GM18520 (cell line): ENCODE data around the gene FMNL2.

Experiments used
- ATAC-seq: cut with Tn5 transposase; IDR thresholded peaks from one replicate; pipeline ENCODE4 v1.9.1; 2021; ENCODE audit not compliant: unreplicated experiment

Gene FMNL2

DNA sequence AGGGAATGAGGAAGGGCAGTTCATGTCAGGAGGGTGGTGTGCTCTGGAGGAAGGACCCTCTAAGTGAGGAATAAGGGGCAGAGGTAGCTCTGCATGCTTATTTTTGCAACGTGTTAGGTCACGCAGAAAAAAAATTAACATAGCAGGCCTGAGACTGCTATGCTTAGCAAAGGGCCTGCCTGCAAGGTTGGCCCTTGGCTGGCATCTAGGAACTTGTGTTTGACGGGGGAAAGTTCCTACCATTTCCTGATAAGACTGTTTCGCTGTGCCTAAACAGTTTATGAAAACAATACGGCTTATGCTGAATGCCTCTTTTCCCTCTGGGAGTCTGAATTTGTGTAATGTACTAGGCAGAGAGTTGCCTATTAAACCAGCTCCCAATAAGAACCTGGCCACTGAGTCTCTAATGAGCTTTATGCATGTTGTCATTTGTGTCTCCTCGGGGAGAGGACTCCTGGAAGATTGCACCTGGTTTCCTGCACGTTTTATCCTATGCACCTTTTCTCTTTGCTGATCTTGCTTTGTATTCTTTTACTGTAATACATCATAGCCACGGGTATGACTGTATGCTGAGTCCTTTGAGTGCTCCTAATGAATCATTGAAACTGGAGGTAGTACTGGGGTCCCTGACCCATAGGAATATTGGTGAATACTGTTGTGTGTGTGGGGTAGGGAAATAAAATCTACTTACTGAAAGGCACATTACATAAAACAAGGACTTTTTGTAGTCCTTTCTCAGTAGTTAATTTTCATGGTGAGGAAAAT is 213.3 kb downstream of the FMNL2 start:
- no peak for ATAC-seq

DNA sequence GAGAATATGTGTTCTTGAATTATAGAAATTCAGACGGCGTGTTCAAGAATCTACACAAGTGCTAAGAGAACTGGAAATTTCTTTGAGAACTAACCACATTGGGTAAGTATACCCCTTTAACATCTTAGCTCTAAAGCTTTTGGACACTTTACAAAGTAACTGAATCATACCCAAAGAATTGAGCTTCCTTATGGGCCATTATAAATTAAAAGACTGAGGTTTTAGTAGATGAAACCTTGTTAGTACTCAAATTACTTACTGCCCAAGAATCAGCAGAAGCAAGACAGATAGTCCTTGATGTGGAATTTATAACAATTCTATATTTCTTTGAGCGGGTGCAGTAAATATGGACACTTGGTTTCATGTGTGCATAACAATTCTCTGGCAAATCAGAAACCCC is 214.0 kb downstream of the FMNL2 start:
- no peak for ATAC-seq

DNA sequence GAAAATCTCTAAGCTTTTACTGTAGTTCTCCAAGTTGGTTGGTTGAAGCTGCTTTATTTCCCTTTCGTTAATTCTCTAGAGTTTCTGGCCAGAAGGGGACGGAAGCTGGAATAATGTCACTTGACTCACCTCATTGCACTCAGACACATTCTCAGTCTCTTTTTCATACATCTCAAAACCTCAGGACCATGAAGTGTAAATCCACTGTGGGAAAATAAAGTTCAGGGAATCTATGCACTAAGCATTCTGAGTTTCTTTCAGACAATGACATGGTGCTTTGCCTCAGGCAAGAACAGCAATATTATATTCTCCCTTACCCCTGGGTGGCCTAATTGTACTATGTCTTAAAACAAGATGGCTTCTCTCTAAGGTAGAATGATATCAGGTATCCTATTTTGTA is 214.4 kb downstream of the FMNL2 start:
- no peak for ATAC-seq

DNA sequence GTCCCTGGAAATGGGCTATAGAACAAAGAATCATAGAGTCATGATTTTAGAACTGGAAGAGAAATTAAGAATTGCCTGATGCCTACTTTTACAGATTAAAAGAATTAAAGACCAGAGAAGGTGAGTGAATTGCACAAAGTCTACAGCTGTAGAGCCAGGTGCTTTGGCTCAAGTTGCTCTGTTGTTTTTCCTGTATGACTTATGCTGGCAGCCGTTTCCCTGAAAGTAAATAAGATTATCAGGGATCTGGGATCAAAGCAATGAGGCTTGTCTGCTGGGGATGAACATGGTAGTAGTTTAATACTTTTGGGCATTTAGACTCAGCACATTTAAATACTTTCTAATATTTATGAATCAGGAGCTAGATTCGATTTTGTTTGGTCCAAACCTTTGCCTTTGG is 215.4 kb downstream of the FMNL2 start:
- no peak for ATAC-seq

GRCh38 chr2:152552888-152553287 is 217.9 kb downstream of the FMNL2 start:
- ATAC-seq, result no peak

DNA sequence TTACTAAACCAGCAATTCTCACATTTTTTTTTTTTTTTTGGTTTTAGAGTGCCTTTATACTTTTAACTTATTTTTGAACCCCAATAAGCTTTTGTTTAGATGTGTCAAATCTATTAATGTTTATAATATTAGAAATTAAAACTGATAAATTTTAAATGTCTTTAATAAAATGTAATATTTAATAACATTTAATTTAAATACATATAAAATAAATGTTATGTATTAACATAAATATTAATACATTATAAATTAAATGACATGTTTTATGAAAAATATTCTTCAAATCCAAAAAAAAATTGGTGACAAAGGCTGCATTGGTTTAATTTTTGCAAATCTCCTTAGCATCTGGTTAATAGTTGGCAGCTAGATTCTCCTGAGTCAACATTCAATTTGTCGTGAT is 218.5 kb downstream of the FMNL2 start:
- no peak for ATAC-seq

- ATAC-seq, result no peak
Measured at GRCh38 chr2:152555048-152555447, 220.1 kb downstream of the FMNL2 start.

DNA sequence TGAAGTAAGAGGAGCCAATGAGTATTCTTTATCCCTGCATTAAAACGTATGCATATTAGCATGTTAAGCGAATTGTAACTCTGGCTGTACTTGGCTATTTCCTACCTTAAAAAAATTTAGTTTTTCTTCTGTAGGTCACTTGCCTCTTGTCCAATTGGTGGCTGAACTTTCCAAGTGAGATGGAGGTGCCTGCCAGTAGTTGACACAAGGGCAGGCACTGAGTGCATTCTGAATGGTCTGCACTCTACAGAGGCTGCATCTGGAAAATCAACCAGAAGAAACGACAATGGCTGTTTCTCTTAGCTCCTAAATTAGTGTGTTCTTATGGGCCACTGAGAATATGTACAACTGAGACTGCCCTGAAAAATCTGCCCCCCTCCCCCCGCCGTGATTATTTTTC is 221.5 kb downstream of the FMNL2 start:
- ATAC-seq, result no peak

DNA sequence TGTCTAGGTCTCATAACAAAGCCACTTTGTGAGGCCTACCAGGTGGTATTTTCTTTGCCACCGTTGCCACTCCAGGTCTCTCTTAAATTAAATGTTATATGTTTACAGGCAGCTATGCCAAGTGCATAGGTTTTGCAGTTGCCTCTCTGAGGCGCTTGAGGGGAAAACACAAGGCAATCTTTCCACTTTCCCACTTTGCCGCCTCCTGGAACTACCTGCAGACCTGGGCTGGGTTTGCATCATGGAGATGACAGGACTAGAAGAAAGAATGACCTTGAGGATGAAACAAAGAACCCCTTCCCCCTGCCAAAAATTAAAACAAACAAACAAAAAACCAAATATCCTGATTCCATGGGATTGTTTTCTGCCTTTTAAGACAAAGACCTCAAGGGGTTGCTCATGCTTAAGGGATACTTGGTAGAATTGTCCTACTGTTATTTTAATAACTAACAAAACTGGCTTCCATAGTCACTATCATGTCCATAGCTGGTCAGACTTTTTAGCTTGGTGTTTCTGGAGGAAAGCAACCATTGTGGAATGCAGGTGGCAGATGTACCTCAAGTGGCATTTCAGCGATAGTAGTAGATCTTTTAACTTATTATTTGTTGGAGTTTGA is 222.4 kb downstream of the FMNL2 start:
- no peak for ATAC-seq

- no peak for ATAC-seq
Measured at GRCh38 chr2:152558158-152558984, 223.4 kb downstream of the FMNL2 start.

DNA sequence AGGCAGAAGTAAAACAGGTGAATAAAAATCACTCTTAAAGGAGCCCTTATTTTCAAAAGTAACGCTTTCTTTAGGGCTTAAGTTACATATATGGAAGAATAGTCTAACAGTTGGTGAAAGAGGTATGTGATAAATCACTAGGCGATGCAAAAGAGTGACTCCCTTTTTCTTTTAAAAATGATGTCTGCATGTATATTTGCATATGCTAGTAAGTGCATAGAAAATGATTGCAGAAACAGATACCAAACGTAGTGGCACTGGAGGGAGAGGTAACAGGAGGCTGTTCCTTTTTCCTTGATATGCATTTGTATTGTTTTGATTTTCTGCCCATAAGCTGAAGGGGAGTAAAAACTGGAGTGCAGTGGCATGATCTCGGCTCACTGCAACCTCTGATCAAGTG is 224.0 kb downstream of the FMNL2 start:
- ATAC-seq, result no peak

DNA sequence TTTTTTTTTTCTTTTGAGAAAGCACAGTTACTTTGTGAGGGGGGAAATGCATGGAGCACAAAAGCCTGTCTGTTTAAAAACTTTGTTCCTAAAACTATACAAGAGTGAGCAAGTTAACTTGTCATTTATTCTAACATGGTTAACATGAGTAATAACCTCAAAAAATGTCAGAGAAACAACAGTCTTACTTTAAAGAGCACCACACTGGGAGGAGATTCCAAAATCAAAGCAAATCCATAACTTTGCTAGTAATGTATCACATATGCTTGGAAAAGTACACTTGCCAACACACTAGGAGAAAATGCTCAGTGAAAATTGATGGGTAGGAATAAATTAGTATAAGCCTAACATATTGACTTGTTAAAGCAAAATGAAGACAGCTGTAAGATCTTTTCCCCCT is 225.2 kb downstream of the FMNL2 start:
- ATAC-seq, result no peak

DNA sequence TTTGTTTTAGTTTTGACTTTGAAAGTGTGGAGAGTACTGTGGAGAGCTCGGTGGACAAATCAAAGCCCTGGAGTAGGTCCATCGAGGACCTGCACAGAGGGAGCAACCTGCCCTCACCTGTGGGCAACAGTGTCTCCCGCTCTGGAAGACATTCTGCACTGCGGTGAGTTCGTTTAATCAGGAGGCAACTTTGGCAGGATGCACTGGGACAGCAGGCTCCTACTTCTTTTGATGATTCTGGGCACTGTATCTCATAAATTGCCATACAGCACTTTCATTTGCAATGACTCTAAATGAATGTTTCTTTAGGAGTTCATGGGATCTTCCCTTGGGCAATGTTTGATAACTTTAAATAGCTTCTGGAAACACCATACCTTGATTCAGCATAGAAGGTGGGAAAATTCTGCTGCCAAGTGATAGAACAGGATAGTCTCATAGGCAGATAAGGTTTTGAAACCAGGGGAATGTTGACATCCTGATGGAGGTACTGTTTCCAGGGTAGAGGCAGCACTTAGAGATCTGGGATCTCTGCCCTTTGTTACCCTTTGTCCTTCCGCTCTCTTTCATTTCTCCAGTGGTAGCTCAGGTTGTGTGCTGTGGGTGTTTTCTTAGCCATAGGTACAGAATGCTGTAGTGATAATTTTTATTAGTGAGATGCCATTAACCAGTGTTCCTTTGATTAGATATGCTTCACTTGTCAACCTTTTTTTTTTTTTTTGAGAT is 226.1 kb downstream of the FMNL2 start:
- no peak for ATAC-seq

DNA sequence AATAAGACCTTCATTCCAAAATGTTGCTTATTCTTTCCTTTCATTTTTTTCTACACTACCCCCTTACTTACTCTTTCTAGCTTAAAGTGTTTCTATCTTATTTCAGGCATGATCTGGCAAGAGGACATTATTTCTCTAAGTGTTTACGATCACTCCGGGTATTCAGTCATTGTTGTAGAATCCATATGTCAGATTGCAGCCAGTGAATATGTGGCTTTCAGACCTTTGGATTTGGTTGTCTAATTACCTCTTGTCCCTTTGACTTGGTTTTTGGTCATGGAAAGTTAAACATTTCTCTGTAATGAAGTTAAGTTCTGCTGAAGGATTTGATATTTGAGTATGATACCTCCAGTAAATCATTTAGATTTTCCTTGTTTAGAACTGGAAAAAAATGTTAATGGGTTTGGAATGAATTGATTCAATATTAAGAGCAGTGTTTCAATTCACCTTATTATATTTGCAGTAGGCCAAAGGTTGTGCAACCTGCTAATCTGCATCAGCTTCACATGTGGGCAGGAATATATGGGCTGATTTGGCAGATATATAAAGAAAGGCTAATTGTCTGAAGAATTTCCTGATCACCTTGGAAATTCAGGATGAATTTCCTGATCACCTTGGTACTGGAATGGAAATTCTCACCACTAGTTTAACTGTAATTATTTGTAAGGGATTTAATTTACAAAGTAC is 227.4 kb downstream of the FMNL2 start:
- ATAC-seq, result no peak

- ATAC-seq, result no peak
Measured at GRCh38 chr2:152563764-152564163, 228.8 kb downstream of the FMNL2 start.

DNA sequence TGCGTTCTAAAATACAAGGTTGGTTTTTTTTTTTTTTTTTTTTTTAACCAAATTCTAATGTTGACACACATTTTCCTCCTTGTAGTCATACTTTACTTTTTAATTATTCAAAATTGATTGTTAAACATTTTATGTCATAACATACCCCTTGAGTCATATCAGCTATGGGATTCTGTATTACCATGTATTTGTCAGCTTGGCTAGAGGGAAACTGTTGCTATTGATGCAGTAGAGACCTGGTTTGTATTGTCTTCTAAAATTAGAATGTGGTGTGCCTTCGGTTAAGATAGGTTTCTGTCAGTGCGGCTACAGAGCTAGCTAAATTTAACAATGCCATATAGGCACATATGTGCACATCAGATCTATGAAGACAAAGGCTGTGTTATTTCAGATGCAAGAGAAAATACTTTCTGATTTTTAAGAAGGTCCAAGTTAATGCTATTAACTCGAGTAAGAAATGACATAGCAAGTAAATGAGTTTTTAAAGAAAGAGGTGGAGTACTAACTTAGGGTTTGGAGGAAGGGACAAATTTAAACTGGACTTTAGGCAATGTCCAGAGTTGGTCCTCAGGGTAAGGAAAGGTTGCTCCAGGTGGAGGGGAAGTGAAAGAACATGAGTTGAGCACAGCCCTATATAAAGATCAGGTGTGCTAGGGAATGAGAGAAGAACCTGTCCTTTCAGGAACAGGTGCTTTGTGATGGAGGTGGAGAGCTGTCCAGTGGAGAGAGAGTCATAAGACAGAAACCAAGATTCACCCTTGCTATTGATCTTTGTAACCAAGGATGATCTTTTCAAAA is 230.0 kb downstream of the FMNL2 start:
- ATAC-seq, result no peak

DNA sequence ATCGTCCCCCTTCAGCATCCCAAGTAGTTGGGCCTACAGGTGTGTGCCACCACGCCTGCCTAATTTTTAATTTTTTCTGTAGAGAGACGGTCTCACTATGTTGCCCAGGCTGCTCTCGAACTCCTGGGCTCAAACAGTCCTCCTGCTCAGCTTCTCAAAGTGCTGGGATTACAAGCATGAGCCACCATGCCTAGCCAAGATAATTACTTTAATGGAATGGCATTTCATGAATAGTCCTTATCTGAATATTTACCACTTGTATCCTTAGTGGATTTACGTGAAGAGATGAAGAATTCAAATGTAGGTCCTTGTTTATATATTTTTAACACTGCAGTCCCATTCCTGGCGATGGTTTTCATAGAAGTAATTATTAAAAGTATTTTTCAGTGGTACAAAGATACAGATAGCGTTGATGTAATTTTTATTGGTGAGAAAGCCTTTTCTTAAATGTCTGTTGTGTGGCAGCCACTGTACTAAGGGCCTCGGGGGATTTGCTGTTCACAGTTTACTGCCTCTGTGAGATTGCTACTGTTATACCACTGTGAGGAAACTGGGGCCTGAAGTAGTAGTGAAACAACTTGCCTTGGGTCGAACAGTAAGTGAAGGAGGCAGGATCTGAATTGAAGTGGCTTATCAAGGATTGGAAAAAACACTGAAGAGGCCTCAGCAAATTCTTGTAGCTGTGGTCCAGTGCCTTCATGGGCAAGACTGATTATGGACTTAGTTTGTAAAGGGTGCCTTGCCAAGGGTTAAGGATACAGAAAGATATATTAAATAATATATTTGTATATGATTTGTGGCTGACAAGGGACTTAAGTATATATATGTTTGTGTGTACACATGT is 231.1 kb downstream of the FMNL2 start:
- no peak for ATAC-seq

GRCh38 chr2:152566728-152567069 is 231.7 kb downstream of the FMNL2 start:
- no peak for ATAC-seq

DNA sequence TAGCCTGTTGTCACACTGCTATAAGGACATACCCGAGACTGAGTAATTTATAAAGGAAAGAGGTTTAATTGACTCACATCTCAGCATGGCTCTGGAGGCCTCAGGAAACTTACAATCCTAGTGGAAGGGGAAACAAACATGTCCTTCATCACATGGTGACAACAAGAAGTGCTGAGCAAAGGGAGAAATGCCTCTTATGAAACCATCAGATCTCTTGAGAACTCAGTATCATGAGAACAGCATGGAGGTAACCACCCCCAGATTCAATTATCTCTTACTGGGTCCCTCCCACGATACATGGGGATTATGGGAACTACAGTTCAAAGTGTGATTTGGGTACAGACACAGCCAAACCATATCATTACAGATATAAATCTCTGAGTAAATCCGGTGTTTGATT is 233.6 kb downstream of the FMNL2 start:
- no peak for ATAC-seq
